Fibroblast of mammary gland (primary cell): Measurements from ENCODE around the gene PTPN3.

Experiments
- DNase-seq: peaks from one replicate; pipeline ENCODE4 v3.0.0-alpha.2; 2010; ENCODE audit warnings: low read depth
- H3K4me3 ChIP-seq: 2 replicates; pipeline ENCODE4 v1.5.1; 2011; ENCODE audit warnings: low read depth, mild to moderate bottlenecking, low read length, moderate library complexity; ENCODE audit not compliant: control insufficient read depth
- TF ChIP-seq, protein P1 (sequence below): conservative IDR thresholded peaks from 2 replicates; pipeline ENCODE4 v1.5.1; 2011; ENCODE audit warnings: low read depth, low read length, inconsistent platforms; ENCODE audit not compliant: control insufficient read depth, insufficient read depth

The PTPN3 gene

GRCh38 chr9:109460576-109460975, 37.5 kb downstream of the PTPN3 start:
- TF ChIP-seq, protein P1, sequence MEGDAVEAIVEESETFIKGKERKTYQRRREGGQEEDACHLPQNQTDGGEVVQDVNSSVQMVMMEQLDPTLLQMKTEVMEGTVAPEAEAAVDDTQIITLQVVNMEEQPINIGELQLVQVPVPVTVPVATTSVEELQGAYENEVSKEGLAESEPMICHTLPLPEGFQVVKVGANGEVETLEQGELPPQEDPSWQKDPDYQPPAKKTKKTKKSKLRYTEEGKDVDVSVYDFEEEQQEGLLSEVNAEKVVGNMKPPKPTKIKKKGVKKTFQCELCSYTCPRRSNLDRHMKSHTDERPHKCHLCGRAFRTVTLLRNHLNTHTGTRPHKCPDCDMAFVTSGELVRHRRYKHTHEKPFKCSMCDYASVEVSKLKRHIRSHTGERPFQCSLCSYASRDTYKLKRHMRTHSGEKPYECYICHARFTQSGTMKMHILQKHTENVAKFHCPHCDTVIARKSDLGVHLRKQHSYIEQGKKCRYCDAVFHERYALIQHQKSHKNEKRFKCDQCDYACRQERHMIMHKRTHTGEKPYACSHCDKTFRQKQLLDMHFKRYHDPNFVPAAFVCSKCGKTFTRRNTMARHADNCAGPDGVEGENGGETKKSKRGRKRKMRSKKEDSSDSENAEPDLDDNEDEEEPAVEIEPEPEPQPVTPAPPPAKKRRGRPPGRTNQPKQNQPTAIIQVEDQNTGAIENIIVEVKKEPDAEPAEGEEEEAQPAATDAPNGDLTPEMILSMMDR: no peak
- no peak for DNase-seq
- no peak overlapping the region for H3K4me3 ChIP-seq

DNA sequence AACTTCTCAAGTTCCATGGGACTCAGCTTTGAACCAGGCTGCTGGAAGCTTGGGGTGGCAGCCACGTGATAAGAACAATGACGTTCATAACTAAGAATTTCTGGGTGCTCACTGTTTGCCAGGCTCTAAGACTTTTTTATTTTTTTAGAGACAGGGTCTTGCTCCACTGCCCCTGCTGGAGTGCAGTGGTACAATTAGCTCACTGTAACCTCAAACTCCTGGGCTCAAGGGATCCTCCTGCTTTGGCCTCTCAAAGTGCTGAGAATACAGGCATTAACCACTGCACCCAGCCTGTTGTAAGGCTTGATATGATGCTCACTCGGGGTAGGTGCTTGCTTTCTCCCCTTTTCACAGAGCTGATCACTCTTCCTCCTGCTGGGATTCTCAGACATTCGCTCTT, 38.7 kb downstream of the PTPN3 start:
- TF ChIP-seq, protein P1: no peak
- no peak for DNase-seq
- H3K4me3 ChIP-seq: no peak overlapping the region

DNA sequence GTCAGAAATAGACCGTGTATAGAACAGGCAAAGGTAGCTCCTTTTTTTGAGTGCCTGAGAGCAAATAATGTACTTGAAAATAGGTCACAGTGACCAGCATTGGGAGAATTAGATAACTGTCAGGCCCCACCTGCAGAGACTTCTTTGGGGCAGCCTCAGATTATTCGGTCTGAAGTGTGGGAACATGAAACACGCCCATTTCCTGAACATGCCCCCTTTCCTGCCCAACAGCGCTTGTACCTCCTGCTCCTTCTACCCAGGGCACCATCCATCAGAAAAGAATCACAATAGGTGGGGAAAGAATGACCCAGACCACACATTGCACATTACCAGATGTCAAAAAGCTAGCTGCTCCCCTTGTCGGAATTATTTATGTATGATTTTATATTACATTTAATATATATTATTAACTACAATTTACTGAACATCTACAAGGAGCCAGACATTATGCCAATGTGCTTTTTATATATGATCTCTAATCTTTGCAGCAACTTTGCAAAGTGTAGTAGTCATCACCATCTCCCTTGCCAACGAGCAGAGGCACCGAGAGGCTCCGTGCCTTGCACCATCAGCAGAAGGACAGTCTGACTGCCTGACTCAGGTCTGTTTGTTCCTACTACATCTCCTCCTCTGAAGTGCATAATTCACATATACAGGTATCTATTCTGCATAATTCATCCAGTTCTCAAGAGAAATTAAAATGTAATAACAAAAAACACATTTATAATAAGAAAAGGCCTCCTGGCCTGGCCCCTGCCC, 39.5 kb downstream of the PTPN3 start:
- DNase-seq: no peak
- TF ChIP-seq, protein P1: no peak
- no peak overlapping the region for H3K4me3 ChIP-seq

DNA sequence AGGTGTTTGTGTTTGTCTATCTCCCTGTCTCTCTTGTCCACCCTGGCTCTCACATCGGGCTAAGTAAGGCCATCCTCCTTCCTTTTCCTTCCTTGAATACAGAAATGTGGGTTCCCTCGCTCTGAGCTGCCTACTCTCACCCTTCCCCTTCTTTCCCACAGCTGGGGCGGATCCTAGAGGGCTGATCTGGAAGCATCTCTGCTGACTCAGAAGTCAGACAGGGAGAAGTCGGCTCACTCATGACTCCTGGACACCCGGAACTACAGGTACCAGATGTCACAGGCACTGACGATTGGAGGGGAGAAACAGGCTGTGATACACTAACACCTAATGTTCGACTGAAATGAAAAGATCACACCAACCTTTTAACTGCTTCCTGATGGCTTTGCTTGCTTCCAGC, 41.3 kb downstream of the PTPN3 start:
- no peak overlapping the region for H3K4me3 ChIP-seq
- DNase-seq: peak; percentile 46
- TF ChIP-seq, protein P1: no peak

GRCh38 chr9:109455861-109456260, 42.2 kb downstream of the PTPN3 start:
- no peak for DNase-seq
- TF ChIP-seq, protein P1: no peak
- H3K4me3 ChIP-seq: no peak overlapping the region

DNA sequence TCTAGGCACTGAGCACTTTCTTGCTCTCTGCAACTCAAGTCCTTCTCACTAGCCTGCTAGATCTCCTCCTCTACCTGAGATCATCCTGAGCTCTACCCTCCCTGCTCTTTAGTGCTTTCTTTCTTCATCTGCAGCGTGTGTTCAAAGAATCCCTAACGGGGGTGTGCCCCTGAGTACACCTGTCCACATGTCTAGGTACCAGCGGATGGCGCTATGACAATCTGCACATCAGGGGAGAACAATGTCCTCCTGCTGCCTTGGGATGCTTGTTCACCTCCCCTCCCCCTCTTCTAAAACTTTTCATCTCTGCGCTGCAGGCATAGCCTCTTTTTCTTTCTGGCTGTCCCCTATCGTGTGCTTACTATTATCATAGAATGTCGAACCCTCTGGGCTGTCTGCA, 42.7 kb downstream of the PTPN3 start:
- DNase-seq: no peak
- TF ChIP-seq, protein P1: no peak
- no peak overlapping the region for H3K4me3 ChIP-seq
